Measurements from ENCODE around the gene ANKZF1.

Gene ANKZF1

DNA sequence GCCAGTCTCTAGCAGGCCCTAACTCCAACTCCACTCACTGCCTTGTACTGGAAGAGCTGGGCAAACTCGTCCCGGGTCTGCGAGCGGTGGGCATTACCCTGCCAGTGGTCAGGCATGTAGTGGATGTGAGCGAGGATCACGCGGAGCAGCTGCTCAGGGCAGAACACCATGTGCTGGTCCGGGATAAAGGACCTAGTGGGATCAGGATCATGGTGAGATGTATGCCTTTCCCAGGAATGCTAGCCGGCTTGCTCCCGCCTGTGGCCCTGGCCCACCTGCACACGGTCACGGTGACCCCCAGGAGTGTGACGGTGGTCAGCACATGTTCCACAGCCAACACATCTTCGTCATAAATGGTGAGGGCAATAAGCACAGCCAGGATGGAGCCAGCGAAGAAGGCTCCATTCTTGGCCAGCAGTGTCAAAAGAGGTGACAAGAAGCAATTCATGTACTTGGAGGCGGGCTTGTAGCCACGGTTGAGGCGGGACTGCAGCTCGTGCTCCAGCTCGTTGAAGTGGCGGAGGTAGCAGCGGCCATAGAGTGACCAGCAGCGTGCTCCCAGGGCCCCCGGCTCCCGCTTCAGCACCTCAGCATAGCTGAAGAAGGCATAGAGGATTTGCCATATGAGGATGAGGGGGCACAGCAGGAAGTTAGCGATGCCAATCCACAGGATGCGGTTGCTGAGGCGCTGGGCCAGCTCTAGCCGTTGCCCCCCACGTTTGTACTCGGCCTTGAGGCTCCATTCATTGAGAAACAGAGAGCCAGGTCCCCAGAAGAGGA lies 5.6 kb upstream of the ANKZF1 start:
- DNase-seq (ENCODE audit: low spot score) = no peak

DNA sequence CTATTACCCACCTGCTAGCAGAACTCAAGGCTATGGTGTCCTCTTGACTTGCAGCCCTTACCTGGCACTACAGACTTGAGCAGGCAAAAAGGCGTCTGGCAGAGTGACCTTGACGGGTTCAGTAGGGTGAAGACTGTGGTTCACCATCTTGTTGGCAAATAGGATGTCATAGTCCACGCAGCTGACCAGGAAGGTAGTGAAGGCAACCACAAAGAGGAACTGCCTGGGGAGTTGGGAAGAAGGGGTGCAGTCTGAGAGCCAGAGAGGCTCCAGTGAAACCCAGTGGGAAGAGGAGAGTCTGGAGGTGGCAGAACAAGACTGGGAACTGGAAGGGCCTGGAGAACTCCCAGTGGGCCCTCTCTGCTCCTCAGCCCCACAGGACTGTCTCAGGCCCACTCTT lies 4.3 kb upstream of the ANKZF1 start:
- no peak for DNase-seq (ENCODE audit: low spot score)

DNA sequence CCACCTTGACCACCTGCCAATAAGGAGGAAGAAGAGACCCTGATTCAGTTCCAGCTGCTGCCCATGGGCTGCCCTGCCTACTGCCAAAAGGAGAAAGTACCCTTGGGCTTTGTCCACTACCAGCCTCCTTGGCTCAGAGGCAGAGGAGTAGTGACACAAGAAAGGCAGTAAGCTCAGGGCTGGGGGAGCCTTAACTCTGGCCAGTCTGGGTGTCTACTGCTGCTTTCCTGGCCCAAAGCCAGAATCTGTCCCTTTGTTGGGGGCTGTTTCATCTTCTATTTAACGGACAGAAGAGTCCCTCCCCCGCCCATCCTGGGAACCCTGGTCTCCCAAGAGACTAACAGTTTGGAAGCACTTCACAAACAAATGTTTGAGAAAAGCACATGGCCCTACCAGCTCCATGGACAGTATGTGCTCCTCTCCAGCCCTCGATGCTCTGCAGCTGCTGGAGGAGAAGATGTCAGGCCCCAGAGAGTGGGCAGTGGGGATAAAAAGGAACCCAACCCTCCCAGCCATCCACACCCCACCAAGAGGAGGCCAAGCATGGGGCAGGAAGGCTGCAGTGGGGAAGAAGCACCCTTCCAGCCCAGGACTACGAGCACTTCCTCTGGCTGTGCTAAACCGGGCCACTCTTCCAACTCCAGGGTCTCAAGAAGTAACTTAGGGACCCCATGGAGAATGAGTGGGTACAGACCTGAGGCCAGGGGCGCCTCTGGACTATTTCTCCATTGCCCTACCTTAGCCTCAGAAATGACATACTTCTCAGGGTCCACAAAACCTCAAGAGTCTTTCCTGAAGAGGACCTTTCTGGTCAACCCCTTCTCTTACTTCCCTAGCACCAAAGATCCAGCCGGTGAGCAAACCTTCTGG lies 1.3 kb upstream of the ANKZF1 start:
- DNase-seq (ENCODE audit: low spot score) = no peak

GRCh38 chr2:219228911-219229304 lies 698 bp upstream of the ANKZF1 start:
- DNase-seq (ENCODE audit: low spot score) = no peak

DNA sequence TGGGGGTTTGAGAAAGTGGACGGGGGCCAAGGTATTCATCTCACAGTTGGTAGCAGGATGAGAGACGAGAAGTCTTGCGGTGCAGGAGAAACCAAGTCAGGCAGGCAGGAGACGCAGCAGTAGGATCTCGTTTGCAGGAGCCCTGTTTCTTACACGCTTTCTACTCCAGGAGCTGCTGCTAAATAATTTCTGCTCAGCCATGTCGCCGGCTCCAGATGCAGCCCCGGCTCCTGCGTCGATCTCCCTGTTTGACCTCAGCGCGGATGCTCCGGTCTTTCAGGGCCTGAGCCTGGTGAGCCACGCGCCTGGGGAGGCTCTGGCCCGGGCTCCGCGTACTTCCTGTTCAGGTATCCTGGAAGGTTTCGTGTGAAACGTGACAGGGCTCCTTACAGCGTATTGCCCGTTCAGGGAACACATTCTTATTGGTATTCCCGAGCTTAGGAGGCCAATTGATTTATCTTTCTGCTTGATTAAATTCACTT lies 494 bp downstream of the ANKZF1 start:
- no peak for DNase-seq (ENCODE audit: low spot score)

DNA sequence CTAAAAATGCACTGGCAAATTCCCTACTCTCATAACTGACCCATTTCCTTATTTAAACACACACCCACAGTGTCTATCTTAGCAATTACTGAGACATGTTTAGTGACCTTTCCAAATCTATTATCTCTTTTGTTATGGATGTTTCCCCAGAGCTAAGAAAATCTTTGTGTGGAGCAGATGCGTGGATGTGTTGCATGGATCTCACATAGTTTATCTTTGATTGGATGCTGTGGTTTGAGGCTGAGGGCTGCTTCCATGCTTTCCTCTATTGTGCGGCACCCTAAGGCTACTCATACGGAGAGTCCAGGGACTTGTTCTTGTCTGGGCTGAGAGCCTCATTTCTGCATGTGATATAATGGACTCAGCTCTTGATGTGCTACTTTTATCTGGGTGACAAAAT lies 4.7 kb downstream of the ANKZF1 start:
- DNase-seq (ENCODE audit: low spot score) = no peak

DNA sequence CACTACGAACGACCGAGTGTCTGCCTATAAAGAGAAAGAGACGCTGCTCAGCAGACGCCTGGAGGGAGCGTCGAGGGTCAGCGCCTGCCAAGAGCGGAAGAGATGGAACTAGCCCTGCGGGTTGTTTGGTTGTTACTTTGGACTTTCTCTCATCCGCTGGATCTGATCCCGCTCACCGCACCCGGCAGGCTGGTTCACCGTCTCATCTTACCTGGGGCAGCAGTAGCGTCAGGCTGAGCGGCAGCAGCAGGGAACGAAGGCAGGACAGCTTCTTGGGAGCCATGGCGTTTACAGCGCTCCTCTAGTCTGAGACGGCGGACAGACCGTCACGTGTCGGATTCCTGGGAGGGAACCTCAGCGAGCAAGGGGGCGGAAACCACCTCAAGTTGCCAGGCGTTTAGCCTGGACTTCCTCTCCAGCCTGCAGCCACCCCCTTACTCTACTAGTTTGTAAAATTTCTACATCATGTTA lies 13.7 kb downstream of the ANKZF1 start:
- no peak for DNase-seq (ENCODE audit: low spot score)

DNA sequence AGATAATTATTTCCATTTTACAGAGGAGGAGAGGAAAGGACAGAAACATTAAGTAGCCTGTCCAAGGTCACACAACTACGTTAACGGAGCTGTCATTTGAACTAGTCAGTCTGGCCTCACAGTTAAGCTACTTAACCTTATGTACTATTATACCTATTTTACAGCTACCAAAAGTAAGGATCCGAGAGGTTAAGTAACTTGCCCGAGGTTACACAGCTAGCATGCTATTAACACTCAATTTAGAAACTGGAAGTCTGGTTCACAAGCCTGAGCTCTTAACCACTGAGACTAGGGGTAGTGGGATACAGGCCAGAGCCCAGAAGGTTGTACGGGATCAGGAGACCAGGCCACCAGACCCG lies 15.2 kb downstream of the ANKZF1 start:
- no peak for DNase-seq (ENCODE audit: low spot score)

- DNase-seq (ENCODE audit: low spot score) = peak; percentile 94
Measured at GRCh38 chr2:219245148-219245898, 15.7 kb downstream of the ANKZF1 start, which contains the start of the genes GLB1L and STK16. GLB1L (minus strand) TSS chr2:219245444; CDS start chr2:219243573, 1,871 bp downstream. STK16 (plus strand) TSS chr2:219245479; CDS start chr2:219246000, 521 bp downstream.

GRCh38 chr2:219245899-219246230 lies 16.3 kb downstream of the ANKZF1 start:
- DNase-seq (ENCODE audit: low spot score) = no peak

DNA sequence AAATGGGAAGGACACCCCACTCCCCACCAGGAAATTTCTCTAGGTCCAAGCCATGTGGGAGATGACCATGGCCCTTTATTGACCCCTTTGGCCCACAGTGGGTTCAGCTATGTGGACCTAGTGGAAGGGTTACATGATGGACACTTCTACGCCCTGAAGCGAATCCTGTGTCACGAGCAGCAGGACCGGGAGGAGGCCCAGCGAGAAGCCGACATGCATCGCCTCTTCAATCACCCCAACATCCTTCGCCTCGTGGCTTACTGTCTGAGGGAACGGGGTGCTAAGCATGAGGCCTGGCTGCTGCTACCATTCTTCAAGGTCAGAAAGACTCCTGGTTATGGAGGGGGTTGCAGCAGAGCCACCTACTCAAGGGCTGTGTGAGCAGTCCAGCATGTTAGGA lies 17.0 kb downstream of the ANKZF1 start:
- DNase-seq (ENCODE audit: low spot score) = no peak

DNA sequence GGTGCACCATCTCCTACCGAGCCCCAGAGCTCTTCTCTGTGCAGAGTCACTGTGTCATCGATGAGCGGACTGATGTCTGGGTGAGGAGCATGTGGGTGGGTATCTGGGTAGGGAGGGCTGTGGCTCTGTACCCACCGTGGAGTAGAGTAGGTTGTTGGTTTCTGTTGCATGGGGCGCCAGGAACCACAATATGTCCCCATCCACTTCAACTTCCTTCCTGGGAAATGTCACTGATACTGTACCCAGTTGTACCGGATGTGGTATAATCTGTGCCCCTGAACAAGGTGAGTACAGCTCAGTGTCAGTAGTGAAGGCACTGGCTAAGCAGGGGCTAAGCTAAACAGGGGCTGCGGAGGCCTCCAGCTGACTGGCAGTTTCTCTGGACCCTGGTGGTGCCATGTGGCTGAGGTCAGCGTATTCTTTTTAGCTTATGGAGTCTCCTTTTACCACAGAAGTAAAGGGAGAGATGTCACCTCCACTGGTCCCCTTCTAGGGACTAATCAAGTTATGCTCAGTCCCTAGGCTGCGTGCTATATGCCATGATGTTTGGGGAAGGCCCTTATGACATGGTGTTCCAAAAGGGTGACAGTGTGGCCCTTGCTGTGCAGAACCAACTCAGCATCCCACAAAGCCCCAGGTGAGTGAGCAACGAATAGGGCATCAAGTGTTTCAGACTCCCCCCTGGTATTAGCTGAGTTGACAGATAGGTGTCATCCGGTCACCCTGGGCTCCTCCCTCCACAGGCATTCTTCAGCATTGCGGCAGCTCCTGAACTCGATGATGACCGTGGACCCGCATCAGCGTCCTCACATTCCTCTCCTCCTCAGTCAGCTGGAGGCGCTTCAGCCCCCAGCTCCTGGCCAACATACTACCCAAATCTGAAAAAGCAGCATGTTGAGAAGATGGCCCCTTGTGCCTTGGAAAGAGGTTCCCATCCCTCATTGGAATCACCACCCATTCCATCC lies 18.4 kb downstream of the ANKZF1 start:
- DNase-seq (ENCODE audit: low spot score) = no peak

- no peak for DNase-seq (ENCODE audit: low spot score)
Measured at GRCh38 chr2:219248845-219249202, 19.2 kb downstream of the ANKZF1 start.

DNA sequence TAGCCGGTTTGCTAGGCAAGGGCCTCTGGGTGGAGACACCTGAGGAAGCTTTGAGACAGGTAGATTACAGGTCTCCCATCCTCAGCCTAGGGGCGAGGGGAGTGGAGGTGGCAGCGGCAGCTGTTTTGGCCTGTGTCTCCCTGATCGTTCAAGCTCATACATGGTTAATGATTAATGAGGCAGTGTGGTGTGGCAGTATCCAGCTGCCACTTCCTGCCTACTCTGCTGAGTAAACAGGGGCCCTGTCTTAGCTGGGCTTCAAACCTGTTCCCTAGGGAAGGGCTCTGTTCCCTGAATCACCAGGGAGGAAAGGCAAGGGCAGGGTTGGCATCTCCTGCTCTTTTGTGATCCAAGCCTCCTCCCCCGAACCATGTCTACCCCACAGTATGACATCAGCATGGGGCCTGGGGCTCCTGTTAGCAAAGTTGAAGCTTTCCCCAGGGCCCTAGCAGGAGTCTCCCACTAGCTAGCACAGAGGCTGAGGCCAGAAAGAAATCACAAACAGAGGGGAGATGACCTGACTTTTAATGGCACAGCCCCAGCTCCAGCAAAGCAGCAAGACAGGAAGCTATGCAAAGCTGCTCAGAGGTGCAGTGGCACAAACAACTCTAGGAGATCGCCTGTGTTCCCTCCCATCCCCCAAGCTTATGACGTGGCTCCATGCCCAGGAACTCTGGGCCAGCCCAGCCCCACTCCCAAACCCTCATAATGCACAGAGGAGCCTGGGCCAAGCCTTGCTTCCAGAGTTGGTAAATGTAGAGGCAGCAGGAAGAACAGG lies 19.8 kb downstream of the ANKZF1 start:
- peak; percentile 75 for DNase-seq (ENCODE audit: low spot score)

DNA sequence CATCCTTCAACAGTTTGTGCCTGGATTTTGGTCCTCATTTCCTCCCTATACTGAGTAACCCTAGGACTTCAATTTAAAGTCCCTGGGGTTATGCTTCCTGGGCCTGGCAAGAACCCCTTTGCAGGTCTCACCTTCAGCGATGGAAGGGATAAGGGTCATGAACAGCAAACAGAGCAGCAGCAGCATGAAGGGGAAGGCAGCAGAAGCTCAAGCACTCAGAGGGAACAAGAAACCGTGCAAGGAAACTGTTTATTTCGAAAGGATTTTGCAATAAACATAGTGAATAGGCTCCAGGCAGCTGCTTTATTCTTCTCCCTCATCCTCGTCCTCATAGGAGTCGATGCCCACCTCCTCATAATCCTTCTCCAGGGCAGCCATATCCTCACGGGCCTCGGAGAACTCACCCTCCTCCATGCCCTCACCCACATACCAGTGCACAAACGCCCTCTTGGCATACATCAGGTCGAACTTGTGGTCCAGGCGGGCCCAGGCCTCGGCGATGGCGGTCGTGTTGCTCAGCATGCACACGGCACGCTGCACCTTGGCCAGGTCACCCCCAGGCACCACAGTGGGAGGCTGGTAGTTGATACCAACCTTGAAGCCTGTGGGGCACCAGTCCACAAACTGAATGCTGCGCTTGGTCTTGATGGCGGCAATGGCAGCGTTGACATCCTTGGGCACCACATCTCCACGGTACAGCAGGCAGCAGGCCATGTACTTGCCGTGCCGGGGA lies 20.6 kb downstream of the ANKZF1 start:
- DNase-seq (ENCODE audit: low spot score) = no peak

DNA sequence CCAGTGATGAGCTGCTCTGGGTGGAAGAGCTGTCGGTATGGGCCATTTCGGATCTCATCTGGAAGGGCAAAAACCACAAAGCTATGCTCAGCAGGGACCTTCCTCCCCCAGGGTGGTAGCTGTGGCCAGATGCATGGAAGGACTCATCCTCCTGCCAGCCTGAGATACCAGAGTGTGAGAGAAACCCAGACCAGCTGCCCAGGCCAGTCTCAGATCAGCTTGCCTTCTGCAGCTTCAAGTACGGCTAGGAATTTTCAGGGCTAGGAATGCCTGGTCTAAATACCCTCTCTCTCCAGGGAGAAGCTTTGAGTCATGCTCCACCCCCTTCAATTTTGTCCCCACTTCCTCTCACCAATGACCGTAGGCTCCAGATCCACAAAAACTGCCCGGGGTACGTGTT lies 22.1 kb downstream of the ANKZF1 start:
- no peak for DNase-seq (ENCODE audit: low spot score)

- DNase-seq (ENCODE audit: low spot score) = no peak
Measured at GRCh38 chr2:219252084-219252483, 22.5 kb downstream of the ANKZF1 start.

- DNase-seq (ENCODE audit: low spot score) = no peak
Measured at GRCh38 chr2:219252570-219252899, 22.9 kb downstream of the ANKZF1 start.

DNA sequence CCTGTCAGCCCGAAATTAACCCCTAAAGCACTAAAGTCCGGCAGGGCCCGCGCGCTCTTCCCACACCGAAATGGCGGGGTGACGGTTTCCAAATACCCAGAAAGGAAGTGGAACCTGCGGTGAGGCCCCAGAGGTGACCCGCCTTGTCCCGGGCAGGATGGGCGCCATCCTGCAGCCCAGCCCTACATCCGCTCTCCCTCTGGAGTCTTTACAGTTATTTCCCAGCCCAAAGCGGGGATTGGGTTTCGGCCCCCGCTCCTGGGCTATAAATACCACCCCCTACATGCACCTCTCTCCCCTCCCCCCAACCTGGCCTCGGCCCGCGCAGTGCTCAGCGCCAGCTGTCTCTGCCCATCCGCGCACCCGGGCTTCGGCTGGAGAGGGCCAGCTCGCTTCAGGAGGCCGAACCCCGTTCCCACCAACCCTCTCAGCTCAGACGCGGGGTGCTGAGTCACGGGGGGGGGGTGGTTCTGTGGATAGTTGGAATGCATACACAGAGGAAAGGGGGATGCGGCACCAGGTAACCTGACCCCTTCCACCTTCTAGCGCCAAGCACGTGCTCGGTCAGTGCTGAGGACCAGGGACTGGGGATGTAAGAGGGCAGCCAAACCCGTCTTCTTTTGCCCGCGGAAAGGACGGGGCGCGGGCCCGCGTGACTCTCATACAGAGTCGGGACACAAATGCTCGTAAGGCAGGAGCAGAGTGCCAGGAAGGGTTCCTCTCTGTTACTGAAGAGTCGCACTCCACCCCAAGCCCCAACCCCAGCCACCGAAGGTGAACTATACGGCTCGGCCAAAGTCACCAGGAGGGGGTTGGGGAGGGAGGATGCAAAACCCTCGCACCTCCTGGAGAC lies 23.5 kb downstream of the ANKZF1 start, which contains the start of gene TUBA4B:
Gene TUBA4B, plus strand, starts transcription at position 344 of the 853 bp plus-strand sequence. Its CDS starts 165 bp downstream, at position 509.
- DNase-seq (ENCODE audit: low spot score) = no peak
